ENCODE measurements around the gene MGLL. TPM values are rescaled to one million over a fixed set of nuclear protein-coding genes. Genes with fewer than 3 reads are reported as not detected.

MGLL gene
- 135 TPM for total RNA-seq

DNA sequence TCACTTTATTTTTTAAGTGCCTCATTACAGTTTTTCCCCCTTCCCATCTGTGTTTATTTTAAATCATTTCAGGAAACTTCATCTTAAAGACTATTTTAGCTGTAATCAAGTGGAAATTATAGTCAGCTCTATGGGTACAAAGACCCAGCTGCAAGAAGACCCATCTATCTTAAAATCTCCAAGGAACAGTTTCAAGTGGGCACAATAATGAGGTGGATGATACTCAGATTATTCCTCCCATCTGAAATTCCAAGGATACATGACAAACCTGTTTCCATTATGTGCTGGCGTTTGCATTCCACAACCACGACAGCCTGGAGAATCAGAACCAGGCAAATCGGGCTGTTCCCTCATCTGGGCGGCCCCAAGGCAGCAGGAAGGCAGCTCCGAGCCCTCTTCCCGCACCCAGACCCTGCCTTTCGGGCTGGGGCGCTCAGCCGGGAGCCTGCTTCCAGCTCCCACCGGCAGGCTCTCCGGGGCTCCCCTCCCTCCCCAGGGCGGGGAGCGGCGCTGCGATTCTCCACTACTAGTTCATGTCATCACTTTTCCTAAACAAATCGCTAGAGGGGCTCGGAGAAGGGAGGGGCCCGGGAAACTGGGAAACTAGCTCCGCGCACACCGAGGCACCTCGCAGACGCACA, at the start of gene MGLL:
TSS of gene MGLL (minus strand) at position 475 of the 641 bp plus-strand sequence. CDS start at position 278, 197 bp downstream.
- peak; percentile 28 for ATAC-seq

DNA sequence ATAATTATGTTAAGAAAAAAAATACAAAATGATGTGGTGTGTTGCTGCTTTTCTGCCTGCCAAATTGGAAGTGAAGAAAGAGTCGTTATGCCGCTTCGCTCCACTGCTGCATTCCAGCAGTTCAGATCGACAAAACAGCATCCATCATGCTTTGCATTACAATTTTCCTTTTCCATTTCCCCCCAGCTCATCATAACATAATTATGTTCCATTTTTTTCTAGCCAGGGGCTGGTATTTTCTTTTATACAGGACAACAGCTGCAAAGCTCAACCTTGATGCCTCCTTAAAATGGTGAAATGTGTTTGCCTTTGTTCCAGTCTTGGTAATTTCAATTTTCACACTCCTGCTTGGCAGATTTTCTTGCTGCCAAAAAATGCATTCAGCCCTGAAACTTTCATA, 47.8 kb upstream of the MGLL start:
- ATAC-seq: no peak

DNA sequence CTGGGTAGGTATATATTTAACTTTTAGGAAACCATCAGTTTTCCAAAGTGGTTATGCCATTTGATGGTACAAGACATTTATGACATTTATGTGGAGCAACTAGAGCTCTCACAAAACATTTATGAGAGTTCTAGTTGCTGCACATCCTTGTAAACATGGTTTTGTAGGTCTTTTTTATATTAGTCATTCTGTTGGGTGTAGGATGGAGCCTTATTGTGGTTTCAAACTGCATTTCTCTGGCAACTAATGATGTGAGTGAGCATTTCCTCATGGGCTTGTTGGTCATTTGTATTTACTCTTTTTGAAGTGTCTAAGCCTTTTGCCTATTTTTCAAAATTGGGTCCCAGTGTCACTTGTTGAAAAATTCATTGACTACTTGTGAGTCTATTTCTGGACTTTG, 45.7 kb upstream of the MGLL start:
- ATAC-seq: no peak

DNA sequence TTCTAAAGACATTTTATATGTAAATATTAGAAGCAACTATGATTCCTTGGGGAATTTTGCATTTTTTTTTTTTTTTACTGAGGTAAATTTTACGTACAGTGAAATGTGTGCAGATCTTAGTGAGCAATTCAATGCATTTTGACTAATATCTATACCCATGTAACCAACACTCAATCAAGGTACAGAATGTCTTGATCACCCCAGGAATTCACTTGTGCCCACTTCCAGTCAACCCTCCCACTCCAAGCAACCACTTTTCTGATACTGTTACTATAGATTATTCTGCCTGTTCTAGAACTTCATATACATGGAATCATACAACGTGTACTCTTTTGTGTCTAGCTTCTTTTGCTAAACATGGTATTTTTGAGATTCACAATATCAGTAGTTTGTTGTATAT, 45.1 kb upstream of the MGLL start:
- no peak for ATAC-seq

DNA sequence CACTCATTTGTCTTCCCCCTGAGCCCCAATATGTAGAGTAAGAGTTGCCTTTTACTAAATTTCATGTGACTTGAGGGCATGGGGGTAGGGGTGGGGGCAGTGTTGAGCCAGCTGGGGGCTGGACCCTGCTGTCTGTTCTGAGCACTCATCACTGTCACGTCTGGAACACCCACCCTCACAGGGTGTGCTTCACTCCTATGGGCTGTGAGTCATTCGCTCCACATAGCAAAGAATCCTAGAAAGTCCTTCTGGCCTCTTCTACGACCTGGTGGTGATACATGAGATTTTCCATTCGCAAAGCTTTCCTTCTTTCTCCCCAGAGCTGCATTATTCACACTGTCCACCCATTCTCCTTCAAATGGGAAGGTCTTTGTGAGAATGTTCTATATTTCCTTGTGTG, 43.6 kb upstream of the MGLL start:
- no peak for ATAC-seq

DNA sequence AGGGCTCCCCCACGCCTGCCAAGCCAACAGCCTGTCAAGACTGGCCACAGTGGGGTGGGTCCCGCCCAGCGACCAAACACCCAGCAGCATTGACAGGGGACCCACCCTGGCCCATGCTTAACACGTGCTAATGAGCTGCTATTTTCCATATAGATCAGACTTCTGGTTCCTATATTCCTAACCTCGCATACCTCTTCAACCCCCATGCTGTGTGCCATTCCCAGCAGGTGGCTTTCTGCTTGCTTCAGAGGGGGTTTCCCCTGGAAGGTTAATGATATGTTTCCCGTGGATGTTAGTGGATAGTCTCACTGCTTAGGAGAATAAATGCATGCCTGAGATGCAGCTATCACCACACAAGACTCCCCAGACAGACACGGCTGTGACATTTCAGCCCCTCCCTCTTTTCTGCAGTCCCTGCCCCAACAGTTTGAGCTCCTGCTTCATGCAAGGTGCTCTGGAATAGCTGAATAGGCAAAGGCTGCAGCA, 37.9 kb upstream of the MGLL start:
- ATAC-seq: no peak

DNA sequence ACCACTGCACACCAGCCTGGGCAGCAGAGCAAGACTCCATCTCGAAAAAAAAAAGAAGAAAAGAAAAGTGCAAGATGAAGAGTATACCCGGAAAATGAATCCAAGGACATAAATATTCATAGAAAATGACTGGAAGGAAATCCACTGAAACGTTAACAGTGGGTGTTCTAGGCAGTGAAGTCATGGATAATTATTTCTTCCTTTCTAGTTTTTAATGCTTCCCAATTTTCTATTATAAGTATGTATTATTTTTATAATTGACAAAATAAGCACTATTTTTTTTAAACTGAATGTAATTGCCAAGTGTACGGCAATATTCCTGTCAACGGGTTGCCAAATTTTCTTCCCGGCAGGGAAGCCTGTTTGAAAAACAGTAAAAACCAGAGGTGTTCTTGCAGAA, 37.4 kb upstream of the MGLL start:
- no peak for ATAC-seq

DNA sequence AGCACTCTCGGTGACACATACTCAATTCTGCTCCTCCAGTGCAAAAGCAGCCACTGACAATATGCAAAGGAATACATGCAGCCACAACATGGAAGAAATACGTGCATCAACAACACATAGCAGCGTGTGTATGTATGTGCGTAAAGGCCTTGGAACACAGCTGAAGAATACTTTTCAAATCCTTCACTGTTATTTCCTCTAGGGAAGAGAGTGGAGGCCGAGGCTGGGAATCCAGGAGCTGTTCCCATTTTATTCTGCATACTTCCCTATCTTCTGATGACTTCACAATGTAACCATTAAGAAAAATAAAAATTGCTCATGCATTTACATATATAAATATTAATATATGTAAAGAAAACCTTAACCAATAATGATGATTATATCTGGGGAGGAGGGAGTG, 36.6 kb upstream of the MGLL start:
- no peak for ATAC-seq

DNA sequence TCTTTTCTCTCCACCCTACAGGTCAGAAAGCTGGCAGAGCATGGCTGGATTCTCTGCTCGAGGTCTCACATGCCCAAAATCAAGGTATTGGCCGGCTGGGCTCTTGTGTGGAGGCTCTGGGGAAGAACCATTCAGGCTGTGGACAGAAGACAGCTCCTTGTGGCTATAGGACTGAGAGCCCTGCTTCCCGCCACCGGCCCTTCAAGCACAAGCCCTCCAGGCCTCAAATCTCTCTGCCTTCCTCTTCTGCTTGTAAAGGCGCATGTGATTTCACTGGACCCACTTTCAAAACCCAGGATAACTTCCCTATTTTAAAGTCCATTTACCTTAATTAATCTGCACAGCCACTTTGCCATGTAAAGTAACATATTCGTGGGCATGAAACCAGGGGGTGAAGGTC, 36.2 kb upstream of the MGLL start:
- ATAC-seq: no peak

DNA sequence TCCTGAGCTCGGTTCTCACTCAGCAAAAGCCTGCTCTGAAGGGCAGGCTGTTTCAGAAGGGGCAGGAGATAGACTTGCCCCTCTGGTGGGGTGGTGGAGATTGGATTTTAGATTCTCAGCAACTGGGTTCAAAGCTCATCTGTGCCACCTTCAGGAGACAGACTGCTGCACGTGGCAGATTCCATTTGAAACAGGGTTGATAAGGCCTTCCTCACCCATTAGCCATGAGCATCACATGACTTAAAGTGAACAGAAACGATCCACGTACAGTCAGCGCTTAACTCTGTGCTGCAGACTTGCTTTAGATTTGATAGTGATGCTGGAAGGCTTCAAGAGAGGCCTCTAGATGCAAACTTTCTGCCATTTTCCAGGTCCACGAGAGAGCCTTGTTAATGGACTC, 35.0 kb upstream of the MGLL start:
- ATAC-seq: no peak

DNA sequence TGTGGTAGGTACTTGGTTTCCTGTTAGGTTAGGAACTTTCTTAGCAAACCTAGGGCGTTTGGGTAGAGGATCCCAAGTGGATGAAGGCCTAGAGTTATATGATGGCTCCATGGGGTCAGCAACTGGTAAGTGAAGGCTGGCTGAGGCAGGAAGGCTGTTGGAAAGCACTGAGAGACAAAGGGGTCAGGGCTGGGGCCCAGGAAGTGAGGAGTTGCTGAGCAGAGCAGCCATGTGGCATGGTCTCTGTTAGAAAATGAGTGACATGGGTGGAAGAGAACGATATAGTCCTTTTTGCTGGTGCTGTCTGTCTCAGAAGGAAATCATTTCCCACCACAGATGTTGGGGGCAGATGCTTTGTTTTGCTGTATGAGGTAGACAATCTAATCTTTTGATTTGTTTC, 34.5 kb upstream of the MGLL start:
- no peak for ATAC-seq

DNA sequence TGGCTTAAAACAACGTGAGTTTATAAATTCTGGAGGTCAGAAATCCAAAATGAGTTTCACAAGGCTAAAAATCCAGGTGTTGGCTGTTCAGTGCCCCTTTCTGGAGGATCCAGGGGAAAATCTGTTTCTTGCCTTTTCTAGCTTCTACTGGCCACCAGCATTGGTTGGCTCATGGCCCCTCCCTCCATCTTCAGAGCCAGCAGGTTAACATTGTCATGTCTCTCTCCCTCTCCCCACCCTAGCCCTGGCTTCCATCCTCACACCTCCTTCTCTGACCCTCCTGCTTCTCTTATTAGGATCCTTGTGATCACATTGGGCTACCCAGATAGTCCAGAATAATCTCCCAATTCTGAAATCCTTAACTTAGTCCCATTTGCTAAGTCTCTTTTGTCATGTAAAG, 32.9 kb upstream of the MGLL start:
- ATAC-seq: no peak

DNA sequence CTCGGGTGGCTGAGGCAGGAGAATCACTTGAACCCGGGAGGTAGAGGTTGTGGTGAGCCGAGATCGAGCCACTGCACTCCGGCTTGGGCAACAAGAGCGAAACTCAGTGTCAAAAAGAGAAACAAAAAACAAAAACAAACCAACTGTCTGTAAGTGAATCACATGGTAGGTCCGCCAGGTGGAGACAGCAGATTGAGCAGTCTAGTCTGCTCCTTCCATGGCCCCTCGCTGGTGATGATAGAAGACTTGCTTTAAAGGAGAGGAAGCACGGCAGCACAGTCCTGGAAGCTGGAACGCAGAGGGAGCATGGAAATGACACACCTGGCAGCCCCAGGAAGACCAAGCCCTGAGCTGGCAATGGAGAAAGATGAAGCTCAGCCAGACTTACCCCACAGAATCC, 31.4 kb upstream of the MGLL start:
- ATAC-seq: no peak

DNA sequence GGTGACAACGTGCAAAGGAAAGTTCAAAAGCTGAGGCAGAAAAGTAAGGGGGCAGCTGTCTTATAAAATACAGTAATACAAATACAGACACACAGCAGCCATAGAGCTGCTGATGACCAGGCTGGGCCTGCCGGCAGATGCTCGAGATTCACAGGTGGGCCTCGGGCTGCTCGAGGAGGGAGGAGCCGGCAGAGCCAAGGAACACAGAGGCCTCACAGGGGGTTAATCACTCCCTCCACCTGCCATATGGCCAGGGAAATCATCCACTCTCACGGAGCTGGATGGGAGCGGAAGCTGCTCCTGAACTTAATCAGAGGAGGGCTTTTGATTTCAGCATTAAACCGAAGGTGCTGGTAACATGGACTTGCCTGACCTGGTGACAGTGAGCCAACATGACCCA, 29.6 kb upstream of the MGLL start:
- no peak for ATAC-seq

DNA sequence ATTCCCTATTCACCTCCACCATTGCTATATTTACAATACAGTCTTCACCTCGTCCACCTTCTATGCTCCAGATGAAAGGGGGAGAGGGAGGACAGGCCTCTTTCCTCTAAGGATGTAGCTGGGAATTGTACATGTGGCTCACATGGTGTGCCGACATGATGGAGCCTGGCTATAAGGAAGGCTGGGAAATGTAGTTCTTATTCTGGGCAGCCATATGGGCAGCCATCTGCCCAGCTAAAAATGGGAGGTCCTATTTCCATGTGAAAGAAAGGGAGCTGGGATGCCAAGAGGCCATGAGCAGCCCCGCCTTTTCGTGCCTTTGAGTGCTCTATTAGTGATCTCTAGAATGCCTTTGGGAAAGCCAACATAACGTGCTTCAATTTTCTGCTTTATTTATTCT, 27.1 kb upstream of the MGLL start:
- no peak for ATAC-seq

DNA sequence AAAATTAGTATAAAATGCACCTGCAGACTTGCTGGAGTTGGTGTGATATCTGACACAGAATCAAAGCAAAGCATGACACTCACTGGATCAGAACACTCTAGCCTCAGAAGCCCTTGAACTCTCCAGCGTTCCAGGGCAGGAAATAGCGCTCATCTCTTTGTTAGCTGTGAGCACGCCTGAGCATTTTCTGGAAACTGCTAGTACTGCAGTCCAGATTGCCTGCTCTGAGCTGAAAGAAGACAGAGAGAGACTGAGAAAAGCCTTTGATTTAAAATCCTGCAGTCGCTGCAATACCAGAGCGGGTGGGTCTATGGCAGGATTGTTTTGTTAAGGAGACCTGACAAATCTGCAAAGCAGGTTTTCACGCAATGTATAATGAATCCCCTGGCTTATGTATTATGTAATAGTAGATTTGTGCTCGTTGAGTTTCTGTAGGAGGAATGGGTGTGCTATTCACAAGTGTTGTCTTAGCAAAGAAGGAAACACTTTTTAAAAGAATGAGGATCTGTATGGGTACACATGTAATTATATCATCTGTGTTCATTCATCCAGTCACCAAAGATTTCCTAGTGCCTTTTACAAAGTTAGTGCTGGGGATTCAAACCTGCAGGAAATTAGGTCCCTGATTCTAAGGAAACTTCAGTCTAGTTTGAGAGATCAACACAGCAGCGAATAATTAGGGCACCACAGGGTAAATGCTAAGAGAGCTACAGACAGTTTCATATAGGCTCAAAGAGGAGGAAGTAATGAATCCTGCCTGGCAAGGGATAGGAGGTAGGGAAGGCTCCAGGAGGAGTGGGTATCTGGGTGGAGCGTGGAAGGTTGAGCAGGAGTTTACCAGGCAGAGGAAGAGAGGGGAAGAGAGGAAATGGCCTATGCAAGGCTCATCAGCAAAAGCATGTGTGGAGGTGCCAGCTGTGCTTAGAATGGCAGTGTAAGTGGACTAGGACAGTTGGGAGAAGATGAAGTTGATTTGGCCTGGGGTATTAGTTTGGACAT, 26.1 kb upstream of the MGLL start:
- peak; percentile 96 for ATAC-seq

DNA sequence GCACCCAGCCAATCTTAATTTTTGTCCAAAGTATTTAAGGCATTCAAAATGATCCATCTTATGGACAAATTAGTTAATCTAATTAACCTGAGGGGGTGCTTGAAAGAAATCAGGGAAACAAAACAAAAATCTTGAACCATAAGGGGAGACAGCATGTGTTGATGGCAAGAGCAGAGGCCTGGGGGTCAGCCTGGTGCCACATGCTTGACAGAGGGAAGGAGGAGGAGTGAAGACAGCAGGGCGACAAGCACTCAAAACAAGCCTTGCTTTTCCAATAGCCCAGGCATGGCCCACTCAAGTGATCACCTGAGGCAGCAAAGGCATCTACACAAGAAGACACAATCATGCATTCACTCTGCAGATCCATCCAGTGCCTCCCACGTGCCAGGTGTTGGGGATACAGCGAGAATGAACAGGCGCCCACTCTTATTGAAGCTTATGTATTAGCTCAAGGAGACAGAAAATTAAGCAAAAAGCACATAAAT, 25.0 kb upstream of the MGLL start:
- ATAC-seq: no peak

DNA sequence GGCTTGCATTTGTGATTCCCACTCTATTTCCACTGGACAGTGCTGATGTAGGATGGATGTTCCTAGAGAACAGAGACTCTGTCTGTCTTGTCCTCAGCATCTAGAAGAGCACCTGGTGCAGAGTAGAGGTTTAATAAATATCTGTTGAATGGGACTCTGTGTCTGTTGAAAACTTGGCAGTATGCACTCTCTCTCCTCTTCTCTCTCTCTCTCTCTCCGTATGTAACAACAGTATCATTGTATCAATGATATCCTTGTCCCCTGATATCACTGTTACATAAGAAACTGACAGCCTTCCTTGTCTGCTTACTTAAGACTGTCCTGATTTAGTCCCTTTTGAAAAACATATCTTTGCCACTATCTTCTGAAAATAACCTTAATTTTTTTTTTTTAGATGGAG, 24.3 kb upstream of the MGLL start:
- ATAC-seq: no peak

DNA sequence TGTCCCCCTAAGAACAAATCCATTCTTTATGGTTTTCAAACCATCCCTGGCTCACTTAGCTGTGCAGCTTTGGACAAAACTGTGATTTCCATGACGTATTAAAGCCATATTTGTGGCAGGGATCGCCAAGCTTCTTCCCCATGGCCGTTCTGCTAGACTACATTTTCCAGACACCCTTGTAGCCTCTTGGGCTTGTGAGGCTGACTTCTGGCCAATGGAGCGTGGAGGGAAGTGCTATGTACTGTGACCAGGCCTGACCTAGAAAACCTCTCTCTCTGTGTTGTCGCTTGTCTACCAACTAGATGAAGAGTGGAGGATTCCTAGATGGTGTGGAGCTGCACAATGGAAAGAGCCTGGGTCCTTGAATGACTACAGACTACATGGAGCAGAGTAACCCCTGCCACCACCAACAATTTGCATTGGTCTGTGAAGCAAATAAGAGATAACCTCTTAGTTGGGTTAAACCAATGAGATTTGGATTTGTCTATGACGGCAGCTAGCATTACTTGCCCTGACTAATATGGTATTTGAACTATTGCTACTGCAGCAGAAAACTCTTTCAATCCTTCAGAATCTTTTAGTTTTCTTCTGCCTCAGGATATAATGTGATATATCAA, 22.1 kb upstream of the MGLL start:
- ATAC-seq: no peak

DNA sequence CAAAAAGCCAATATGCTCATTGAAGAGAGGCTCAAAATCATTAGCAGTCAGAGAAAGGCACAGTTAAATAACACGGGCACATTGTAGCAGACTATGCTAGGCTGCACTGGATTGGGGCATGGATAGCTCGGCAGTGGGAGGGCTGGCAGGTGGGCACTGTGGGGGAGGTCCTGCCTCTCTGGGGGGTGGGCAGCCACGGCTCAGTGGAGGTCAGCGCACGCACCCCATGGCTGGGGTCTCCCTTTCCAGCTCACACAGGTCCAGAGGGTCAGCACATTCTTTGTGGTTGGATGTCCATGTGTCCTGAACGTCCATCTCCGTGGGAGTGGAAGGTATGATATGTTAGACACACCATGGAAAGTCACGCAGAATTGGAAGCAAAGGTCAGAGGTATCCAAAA, 18.4 kb upstream of the MGLL start:
- ATAC-seq: no peak

DNA sequence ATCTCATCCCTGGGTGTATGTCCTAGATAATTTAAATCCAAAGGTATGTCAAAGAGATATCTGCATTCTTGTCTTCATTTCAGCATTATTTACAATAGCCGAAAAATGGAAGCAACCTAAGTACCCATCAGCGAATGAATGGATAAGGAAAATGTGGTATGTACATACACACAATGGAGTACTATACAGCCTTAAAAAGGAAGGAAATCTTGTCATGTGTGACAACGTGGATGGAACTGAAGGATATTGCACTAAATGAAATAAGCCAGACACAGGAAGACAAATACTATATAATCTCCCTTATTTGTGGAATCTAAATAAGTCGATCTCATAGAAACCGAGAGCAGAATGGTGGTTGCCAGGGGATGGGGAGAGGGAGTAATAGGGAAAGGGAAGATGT, 16.8 kb upstream of the MGLL start:
- ATAC-seq: no peak

DNA sequence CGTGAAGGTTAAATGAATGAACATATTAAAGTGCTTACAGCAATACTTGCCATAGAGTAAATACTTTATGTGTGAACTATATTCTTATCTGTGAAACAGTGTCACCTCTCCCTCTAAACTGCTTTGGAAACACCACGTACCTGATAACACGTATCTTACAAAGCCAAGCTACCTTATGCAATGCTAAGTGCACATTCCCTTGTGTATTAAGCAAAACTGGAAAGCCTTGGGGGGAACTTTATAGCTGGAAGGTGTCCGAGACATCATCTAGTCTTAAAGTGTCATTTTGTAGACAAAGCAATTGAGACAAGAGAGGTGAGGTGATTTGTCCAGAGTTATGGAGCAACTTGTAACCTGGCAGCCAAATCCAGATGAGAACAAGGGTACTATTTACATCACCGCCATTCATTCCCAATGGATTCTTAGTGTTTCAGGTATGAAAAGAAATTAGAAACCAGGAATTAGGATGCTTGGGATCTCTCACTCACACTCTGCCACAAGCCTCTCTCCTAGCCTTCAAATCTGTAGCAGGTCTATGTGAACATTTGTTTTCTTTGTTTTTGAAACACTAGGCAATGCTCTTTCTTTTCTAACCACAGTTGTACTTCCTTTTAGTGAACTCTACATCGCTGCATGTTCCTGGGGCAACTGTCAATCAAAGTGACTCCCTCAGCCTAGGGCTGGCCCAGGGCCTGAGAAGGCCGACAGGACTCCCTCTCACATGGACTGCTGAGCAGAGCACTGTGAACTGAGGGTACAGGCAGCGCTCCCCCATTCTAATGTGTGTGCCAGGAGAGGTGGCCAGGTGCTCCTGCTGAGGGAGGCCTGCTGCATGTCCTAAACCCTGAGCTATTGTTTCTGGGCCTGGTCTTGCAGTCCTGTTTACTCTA, 13.9 kb upstream of the MGLL start:
- ATAC-seq: no peak

All from esophagus mucosa (tissue), 1 donor.